COLO668 (cell line): ENCODE data around the gene CIAO2A.
"Not testable (repeated sequence)": the region's sequence is repeated elsewhere in the genome, so short reads cannot be mapped to it uniquely, and the experiment has no call there.

Source experiments
- DNase-seq: peaks from one replicate; lab custom pipeline; 2025; ENCODE audit not compliant: unreplicated experiment; lab: John Stamatoyannopoulos, UW

CIAO2A gene

DNA sequence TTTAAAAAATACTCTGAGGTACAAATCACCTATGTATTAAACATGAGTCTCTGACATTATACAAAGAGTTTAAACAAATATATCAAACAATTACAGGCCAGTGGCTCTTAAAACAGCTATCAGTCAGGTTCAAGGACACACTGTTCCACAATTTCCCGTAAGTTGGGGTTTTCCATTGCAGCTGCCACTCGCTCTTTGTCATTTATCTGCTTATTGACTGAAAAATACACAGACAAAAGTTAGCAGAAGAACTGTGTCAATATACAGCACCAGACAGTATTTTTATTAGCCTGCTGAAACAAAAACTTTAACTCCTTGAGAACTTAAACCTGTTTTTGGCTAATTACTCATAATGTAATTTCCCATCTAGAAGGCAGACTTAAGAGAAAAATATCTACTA, 20.8 kb downstream of the CIAO2A start:
- no peak for DNase-seq

DNA sequence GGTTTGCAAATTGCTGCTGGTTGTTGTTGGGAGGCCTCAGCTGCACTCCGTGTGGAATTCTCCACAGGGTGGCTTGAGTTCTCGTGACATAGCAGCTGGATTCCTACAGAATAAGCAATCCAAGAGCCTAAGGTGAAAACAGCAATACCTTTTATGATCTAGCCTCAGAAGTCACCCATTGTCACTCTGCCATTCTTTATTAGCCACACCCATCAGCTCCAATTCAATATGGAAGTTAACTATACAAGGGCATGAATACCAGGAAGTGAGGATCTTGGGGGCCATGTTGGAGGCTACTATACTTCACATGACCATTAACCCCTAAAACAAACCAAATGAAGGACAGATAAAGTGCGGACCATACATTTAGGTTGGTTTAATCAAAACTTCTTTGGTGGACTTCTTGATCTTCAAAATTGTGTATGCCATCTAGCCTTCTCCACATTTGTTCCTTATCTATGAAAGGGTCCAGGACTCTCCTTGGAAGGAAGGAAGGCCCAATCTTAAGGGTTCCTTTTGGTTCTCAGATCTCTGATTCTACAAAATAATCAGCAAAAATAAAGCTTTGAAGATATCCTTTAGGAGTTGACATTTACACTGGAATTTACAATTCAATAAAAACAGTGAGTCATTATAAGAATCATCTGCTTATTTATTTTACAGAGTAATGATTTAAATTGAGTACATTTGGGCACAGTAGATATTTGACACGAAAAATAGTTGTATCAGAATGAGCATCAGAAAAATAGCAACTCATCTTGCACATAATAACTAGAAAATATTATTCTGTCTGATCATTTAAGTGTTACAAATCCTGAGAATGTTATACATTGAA, 21.5 kb downstream of the CIAO2A start:
- no peak for DNase-seq

DNA sequence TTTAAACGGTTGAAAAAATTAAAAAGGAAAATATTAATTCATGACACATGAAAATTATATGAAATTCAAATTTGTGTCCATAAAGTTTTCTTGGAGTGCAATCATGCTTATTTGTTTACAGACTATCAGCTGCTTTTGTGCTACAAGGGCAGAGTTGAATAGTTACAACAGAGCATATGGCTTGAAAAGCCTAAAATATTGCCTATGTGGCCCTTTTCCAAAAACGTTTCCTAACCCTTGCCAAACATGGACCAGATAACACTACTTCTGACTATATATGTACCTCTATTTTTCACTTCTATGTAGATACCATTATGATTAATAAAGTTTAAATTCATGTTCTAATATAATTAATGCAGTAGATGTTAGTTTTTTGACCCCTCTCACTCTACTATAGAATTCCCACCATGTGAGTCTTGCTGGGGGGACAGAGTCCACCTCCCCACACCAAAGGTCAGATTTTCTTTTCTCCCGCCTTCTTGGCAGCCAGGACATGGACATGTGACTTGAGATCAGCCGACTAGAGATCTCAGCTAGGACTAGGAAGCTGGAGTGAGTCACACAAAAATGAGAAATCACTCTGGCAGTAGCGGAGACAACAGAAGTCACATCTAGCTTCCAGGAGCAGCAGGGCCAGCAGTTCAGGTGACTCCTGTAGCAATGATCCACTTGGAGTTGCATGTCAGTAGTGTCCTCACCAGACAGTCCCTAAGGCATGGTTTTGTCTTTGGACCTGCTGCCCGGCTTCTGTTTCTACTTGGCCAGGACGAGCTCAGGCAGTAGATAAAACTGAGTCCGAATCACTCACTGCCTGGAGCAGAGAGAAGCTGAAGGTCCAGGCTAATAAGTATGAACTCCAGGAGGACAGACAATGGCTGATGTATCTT, 22.4 kb downstream of the CIAO2A start:
- no peak for DNase-seq

DNA sequence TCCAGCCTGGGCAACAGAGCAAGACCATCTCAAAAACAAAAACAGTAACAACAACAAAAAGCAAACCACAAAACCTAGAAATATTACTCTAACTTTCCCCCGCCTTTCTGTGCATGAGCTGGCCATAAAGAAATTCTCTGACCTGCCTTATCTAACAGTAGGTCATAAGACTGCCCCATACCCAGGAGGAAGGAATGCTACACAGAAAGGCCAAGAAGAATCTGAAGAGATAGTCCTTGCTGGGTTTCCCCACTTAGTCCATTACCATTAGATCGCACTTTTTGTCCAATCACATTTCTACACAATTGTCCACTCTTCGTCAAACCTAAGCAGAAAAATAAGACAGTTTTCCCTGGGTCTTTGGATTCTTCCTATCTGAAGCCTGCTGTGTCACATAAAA, 23.5 kb downstream of the CIAO2A start:
- no peak for DNase-seq

DNA sequence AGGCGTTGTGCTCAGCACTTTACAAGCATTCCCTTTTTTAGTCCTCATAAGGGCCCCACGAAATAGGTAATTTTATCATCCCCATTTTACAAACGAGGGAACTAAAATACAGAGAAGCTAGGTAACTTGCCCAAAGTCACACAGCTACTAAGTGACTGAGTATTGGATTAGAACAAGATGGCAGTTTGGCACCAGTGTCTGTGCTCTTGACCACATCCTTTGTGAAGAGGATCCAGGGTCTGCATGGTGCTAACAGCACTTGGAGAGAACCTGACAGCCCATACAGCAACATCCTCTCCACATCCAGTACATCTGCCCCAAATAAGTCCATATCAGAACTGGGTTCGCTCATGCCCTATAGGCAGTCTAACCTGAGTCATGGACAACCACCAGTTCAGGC, 25.5 kb downstream of the CIAO2A start:
- no peak for DNase-seq

DNA sequence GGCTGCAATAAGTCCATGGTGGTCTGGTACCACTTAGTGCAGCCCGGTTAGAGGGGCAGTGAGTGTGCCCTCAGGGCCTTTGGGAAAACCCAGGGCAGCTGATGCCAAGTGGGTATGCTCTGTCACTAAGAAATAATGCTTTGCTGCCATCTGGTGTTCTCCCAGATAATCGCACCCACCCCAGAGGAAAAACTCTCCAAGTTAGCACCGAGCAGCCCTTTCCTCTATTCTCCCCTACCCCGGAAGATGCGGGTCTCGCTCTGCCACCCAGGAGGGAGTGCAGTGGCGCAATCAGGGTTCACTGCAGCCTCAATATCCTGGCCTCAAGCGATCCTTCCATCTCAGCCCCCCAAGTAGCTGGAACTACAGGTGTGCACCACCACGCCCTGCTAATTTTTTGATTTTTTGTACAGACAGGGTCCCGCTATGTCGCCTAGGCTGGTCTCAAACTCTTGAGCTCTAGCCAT, 26.0 kb downstream of the CIAO2A start:
- peak; percentile 65 for DNase-seq

DNA sequence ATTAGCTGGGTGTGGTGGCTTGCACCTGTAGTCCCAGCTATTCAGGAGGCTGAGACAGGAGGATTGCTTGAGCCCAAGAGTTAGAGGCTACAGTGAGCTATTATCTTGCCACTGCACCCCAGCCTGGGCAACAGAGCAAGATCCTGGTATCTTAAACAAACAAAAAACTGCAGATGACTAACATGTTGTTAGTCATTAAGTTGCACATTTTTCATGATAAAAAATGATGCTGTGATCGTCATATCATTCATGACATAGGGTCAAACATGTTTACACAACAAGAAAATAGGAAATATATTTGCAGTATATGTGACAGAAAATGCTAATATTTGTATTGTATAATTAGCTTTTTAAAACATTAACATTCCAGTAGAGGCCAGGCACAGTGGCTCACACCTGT, 27.2 kb downstream of the CIAO2A start:
- no peak for DNase-seq

DNA sequence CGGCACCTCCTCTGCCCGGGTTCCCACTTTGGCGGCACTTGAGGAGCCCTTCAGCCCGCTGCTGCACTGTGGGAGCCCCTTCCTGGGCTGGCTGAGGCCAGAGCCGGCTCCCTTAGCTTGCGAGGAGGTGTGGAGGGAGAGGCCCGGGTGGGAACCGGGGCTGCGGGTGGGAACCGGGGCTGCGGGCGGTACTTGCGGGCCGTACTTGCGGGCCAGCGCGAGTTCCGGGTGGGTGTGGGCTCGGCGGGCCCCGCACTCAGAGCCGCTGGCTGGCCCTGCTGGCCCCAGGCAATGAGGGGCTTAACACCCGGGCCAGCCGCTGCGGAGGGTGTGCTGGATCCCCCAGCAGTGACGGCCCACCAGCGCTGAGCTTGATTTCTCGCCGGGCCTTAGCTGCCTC, 32.9 kb downstream of the CIAO2A start:
- DNase-seq = no peak

DNA sequence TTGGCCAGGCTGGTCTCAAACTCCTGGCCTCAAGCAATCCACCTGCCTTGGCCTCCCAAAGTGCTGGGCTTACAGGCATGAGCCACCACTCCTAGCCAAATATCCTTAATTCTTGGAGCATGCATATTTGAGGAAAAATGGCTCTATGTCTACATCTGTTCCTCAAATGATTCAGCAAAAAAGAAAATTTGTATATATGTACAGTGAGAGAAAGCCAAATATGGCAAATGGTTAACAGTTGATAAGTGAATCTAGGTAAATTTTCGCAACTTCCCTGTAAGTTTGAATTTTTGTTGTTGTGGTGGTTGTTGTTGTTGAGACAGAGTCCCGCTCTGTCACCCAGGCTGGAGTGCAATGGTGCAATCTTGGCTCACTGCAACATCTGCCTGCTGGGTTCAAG, 34.5 kb downstream of the CIAO2A start:
- DNase-seq = not testable (repeated sequence)

DNA sequence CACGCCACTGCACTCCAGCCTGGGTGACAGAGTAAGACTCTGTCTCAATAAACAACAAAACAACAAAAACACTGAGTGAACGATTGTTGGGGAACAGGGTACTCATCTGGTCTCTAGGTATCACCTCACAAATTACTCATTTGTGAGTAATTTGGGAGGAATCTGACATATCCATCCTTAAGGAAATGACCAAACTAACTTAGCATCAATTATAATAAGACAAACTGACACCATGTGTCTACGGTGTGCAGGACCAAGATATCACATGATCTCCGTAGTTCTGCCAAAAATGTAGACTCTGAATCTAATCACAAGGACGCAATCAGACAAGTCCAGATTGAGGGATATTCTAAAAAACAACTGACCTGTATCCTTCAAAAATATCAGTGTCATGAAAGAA, 35.4 kb downstream of the CIAO2A start:
- no peak for DNase-seq

DNA sequence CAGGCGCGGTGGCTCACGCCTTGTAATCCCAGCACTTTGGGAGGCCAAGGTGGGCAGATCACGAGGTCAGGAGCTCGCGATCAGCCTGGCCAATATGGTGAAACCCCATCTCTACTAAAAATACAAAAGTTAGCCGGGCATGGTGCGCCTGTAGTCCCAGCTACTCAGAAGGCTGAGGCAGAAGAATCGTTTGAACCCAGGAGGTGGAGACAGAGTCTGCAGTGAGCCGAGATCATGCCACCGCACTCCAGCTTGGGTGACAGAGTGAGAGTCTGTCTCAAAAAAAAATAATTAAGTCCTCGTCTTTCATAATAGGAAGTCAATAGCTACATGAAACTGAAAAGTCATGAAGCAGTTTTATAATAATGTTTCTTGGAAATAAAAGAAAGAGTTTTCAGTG, 40.0 kb downstream of the CIAO2A start:
- DNase-seq = not testable (repeated sequence)

DNA sequence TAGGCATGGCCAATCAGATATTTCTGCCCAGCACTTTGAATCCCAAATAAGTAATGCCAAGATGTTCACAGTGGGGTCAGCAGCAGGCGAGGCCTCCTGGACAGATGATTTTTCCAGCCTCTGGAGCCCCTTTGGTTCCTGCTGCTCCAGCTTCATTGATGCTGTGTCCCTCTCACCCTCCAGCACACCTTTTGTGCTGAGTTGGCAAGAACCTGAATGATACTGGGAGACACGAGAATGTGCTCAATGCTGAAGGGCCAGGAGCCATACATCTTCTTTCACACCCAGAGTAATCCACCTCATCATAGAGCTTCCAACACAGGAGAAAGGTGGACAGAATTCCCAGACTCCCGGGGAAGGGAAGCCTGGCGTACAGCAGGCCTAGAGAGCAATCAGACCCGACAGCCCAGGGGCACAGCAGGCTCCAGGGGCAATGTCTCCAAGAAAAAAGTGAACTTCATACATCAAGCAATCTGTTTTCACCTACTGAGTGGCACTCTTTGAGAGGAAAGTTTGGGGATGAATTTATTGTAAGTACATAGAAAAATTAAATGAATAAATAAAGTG, 40.6 kb downstream of the CIAO2A start:
- no peak for DNase-seq

DNA sequence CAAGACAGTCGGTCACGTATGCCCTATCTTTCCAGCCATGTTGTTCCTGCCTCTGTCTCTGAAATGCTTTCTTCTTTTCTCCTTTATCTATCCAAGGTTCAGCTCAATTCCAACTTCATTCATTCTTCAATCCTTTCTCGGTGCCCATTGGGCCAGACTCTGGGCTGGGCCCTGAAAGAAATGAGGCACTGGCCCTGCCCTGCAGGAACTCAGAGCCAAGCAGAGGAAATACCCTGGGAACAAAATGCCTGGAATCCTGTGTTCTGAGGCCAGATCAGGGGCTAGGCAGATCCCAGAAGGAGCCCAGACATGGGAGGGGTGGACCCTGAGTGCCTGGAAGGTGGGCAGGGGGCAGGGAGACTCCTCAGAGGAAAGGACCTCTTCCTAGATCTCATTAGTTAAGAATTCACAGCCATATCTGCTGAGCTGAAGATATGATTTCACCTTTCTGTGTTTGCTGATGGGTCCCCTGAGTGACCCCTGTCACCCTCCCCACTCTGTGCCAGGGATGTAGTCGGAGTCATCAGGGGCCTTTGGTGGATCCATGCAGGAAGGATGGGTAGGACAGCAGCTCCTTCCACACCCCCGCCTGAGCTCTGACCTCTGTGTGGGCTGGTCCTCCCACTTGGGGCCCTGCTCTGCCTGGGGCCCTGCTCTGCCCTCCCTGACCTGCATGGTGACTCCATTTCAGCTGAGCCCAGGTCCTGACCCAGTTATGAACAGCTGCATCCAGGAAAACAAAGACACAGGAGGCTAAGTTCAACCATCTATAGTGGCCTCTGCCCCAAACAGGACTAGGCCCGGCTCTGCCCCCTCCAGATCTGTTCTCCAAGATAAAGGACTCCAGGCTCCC, 42.0 kb downstream of the CIAO2A start:
- no peak for DNase-seq

DNA sequence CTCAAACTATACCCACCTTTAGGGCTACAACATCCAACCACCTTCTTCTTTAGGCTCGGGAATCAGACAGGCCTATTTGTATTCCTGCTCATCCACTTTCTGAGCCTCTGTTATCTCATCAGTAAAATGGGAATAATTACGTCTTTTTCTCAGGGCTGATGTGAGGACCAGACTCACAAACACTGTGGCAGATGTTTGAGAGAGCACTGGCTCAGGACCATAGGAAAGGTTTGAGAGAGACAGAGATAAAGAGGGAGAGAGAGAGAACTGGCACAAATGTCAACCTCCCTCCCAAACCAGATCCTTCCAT, 42.6 kb downstream of the CIAO2A start:
- no peak for DNase-seq

DNA sequence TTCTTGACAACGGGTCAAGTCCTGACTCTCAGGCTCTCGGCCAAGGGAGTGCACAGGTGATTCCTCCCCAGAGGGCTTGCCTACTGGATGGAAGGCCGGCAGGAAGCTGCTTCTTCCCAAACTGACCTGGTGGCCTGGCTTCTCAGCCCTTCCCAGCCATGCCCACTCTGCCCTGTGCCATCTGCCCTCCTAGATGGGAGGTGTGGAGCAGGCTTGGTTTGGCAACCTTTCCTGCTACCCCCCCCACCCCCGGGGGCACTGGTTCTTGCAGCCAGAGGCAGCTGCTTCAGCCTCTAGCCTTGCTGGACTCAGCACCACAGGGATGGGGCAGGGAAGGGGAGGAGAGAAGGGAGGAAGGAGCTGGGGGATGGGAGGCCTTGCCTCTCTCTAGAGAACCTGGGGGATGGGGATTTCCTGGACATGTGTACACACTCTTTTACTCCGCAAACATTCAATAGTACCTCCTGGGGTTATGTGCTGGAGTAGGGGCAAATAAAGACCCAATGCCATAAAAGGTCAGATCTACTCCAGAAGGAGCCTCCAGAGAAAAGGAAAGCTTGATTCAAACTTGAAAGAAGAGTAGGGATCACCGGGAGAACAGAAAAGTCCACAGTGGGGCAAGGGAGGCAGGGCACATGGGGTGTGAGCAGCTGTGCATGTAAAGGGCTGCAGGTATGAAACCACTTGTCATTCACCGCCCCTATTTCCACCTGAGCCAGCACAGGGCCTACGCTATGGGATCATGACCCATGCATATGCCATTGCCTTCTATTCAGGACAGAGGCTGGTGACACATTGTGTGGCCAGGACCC, 43.2 kb downstream of the CIAO2A start:
- DNase-seq = peak; percentile 83

DNA sequence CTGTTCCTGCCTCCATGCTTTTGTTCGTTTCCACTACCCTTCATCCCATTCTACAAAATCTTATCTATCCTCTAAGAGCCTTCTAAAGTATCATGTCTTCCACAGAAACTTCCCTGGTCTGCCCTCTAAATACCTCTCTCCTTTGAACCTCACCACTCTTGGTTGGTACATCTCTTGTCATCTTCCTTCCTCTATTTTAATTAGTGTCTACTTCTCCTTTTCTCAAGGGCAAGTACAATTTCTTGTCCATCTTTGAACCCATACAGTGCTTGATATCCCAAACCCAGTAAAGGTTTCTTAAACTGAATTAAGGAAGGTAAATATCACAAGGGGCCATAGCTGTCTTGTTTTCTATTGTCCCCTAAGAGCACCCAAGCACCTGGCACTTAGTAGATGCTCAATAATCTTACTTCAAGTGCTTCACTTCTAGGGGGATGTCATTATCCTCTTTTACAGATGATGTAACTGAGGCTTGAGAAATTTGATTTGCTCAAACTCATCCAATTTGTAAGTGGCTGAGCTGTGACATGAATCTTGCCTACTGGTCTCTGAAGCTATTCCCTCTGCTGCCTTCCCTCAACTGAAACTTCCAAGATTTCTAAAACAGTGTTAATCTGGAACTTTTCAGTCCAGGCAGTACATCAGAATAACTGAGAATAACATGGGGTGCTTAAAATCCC, 44.7 kb downstream of the CIAO2A start:
- no peak for DNase-seq

DNA sequence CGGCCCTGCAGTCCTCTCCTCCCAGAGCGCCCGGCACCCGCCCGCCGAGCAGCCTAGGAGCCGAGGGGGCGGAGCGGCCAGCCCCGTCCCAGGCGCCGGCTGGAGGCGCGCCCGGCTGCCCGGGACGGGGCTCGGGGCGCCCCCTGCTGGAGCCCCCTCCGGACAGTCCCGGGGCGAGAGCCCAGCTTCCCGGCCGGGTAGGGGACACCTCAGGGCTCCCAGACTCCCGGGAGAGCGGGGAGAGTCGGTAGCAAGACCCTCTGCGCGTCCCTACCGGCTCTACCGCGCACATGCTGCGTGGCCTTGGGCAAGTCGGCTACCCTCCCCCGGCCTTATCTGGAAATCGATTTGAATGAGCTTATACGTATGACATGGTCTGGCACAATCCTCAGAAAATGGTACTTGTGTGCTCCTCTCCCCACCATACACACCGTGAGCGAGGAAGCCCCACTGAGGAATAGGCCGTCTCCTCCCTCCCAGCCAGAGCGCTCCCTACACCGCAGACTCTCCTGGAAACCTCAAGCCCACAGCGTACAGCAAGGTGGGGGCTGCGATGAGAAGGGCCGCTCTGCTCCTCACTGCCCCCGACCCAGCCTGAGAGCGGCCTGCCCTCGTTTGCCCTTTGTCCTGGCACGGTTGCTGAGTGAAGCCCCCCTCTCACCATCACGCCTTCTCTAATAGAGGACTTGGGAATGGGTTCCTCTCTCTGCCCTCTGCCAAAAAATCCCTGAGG, 47.1 kb downstream of the CIAO2A start, which contains the start of gene DAPK2:
DAPK2 (minus strand) TSS at position 65 of the 733 bp plus-strand sequence. CDS start 6,224 bp downstream, outside the sequence.
- peak; percentile 79 for DNase-seq

DNA sequence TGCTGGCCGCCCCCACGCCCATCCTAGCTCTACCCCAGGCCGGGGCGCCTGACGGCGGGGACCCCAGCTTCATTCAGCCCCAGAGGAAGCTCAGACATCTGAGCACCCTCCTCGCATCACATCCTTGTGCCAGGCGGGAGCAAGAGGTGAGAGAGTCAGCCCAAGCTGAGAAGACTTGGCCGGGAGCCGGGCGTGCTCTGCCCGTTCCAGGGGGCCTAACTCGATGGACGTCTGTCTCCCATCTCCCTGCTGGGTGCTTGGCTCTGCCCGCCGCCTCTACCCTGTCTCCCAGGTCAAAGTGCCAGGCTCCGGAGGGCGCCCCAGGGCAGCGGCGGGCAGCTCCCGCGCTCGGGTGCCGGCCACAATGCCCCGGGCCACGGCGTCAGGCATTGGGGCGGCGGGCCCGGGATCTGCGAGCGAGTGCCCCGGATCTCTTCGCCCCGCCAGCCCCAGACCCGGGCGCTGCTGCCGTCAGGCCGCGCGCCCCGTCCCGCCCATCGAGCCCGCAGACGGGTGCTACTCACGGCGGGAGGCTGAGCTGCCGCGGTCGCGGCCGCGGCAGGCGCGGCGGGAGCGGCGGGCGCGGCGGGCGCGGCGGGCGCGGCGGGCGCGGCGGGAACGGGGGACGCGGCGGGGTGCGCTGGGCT, 47.7 kb downstream of the CIAO2A start:
- no peak for DNase-seq
